ENCODE measurements around the gene SPTBN5.
A peak's percentile ranks its signal among the peaks of the same experiment; 100 is the strongest.

Gene SPTBN5

DNA sequence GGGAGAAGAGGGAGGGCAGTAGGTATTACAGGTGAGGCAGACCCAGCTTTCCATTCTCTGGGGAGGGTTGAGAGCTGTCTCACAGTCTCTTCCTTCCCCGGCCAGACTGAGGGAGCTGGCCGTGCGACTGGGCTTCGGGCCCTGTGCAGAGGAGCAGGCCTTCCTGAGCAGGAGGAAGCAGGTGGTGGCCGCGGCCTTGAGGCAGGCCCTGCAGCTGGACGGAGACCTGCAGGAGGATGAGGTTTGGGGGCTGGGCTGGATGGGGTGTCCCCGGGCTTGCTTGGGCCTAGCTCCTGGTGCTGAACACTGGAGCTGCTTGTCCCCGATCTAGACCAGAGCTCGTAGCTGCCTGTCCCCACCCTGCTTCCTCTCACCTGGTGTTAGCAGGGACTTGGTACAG, 50.3 kb downstream of the SPTBN5 start:
- H4K8ac ChIP-seq (ENCODE audit: low read depth, low read length), result no peak overlapping the region
- H3K18ac ChIP-seq (ENCODE audit: low read length), result no peak overlapping the region
- no peak overlapping the region for H3K4me3 ChIP-seq (ENCODE audit: low read depth, low read length)
- H3K27me3 ChIP-seq (ENCODE audit: insufficient read depth, low read length), result no peaks in the 10 kb centered on the region
- no peaks in the 10 kb centered on the region for H3K79me2 ChIP-seq (ENCODE audit: control insufficient read depth, insufficient read depth, low read length, poor library complexity)
- H2BK120ac ChIP-seq (ENCODE audit: insufficient read depth, low read length, poor library complexity), result no peak overlapping the region
- no peak overlapping the region for H4K12ac ChIP-seq (ENCODE audit: low read depth, low read length)
- no peak for DNase-seq
- H3K79me1 ChIP-seq (ENCODE audit: low read length), result no peaks in the 10 kb centered on the region
- H3K23ac ChIP-seq (ENCODE audit: low read length), result no peak overlapping the region
- WGBS (ENCODE audit: extremely low coverage, insufficient coverage, insufficient read length), result no CpG with 5 or more reads among the region's 10 CpGs
- H3K4ac ChIP-seq (ENCODE audit: low read depth, low read length), result no peak overlapping the region
- H4K91ac ChIP-seq (ENCODE audit: low read depth, low read length), result no peak overlapping the region
- no peak overlapping the region for H2BK12ac ChIP-seq (ENCODE audit: low read length)
- H3K9ac ChIP-seq (ENCODE audit: low read length), result no peak overlapping the region
- H3K9me3 ChIP-seq (ENCODE audit: insufficient read depth, low read depth, low read length), result no peaks in the 10 kb centered on the region
- no peak overlapping the region for H3K14ac ChIP-seq (ENCODE audit: low read length)
- no peak overlapping the region for H3K27ac ChIP-seq (ENCODE audit: low read depth, low read length)
- peaks cover 26 to 27% of the 10 kb centered on the region in 2 experiments for H3K36me3 ChIP-seq (ENCODE audit: control insufficient read depth in 1 of 2, insufficient read depth in 2 of 2, low read length in 2 of 2)
- no peak overlapping the region for H2AK5ac ChIP-seq (ENCODE audit: low read length)
- H2BK5ac ChIP-seq (ENCODE audit: low read depth, low read length, poor library complexity), result no peak overlapping the region
- H3K4me2 ChIP-seq (ENCODE audit: low read length), result no peak overlapping the region
- no peak overlapping the region for H2AFZ ChIP-seq (ENCODE audit: insufficient read depth, low read length, poor library complexity)
- H3K4me1 ChIP-seq (ENCODE audit: control insufficient read depth in 1 of 2, insufficient read depth in 2 of 2, low read length in 2 of 2), result no peaks in the 10 kb centered on the region

DNA sequence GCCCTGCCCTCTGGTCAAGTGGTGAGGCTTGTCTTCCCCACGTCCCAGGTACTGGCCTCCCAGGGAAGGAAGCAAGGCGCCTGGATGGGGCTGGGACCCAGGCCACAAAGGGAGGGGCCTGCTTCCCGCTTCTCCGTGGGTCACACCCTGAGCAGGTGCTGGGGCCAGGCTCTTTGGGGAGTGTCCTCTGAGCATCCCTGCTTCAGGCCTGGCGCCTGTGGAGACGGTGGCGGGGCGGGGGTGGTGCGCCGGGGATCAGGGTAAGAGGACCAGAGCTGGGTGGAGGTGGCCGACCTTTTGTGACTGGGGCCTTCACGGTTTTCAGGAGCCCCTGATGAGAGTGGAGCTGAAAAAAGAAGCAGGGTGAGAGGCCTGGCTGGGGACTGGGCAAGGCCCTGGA, 51.6 kb downstream of the SPTBN5 start:
- Histone ChIP-seq H2BK12ac (ENCODE audit: low read length) (no peak overlapping the region), H3K18ac (ENCODE audit: low read length) (no peak overlapping the region), H4K12ac (ENCODE audit: low read depth, low read length) (no peak overlapping the region), H3K27ac (ENCODE audit: low read depth, low read length) (no peak overlapping the region), H3K36me3 (ENCODE audit: control insufficient read depth in 1 of 2, insufficient read depth in 2 of 2, low read length in 2 of 2) (peaks cover 13 to 18% of the 10 kb centered on the region in 2 experiments), H2AK5ac (ENCODE audit: low read length) (no peak overlapping the region), H3K23ac (ENCODE audit: low read length) (no peak overlapping the region), H3K4me2 (ENCODE audit: low read length) (no peak overlapping the region), H2AFZ (ENCODE audit: insufficient read depth, low read length, poor library complexity) (no peak overlapping the region), H3K14ac (ENCODE audit: low read length) (no peak overlapping the region), H3K79me2 (ENCODE audit: control insufficient read depth, insufficient read depth, low read length, poor library complexity) (no peaks in the 10 kb centered on the region), H3K9me3 (ENCODE audit: insufficient read depth, low read depth, low read length) (no peaks in the 10 kb centered on the region), H2BK120ac (ENCODE audit: insufficient read depth, low read length, poor library complexity) (no peak overlapping the region), H3K9ac (ENCODE audit: low read length) (no peak overlapping the region), H4K8ac (ENCODE audit: low read depth, low read length) (no peak overlapping the region), H3K4me3 (ENCODE audit: low read depth, low read length) (no peak overlapping the region), H3K4me1 (ENCODE audit: control insufficient read depth in 1 of 2, insufficient read depth in 2 of 2, low read length in 2 of 2) (no peaks in the 10 kb centered on the region), H3K79me1 (ENCODE audit: low read length) (no peaks in the 10 kb centered on the region), H2BK5ac (ENCODE audit: low read depth, low read length, poor library complexity) (no peak overlapping the region), H3K27me3 (ENCODE audit: insufficient read depth, low read length) (no peaks in the 10 kb centered on the region), H3K4ac (ENCODE audit: low read depth, low read length) (no peak overlapping the region), H4K91ac (ENCODE audit: low read depth, low read length) (no peak overlapping the region)
- no peak for DNase-seq
- WGBS (ENCODE audit: extremely low coverage, insufficient coverage, insufficient read length), result no CpG with 5 or more reads among the region's 12 CpGs

DNA sequence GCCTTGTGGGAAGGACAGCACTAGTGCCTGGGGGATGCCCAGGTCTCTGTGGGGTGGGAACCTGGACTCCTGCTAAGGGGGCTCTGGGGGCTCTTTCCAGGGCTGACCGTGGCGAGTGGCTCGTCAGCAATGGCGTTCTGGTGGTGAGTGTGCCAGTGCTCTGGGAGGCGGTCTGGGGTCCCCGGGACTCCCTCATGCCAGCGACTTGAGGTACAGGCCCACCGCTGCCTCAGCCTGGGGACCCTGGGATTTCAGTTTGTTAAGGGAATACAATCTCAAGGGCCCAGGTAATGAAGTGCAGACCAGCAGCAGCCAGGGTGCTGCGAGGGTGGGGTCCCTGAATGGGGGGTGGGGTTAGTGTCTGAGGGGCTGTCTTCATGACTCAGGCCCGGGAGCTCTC, 52.7 kb downstream of the SPTBN5 start:
- H2AK5ac ChIP-seq (ENCODE audit: low read length), result no peak overlapping the region
- no peak overlapping the region for H3K14ac ChIP-seq (ENCODE audit: low read length)
- no peak overlapping the region for H4K91ac ChIP-seq (ENCODE audit: low read depth, low read length)
- no peak overlapping the region for H4K8ac ChIP-seq (ENCODE audit: low read depth, low read length)
- H3K9me3 ChIP-seq (ENCODE audit: insufficient read depth, low read depth, low read length), result no peaks in the 10 kb centered on the region
- no peak overlapping the region for H2BK5ac ChIP-seq (ENCODE audit: low read depth, low read length, poor library complexity)
- H3K18ac ChIP-seq (ENCODE audit: low read length), result no peak overlapping the region
- H3K36me3 ChIP-seq (ENCODE audit: control insufficient read depth in 1 of 2, insufficient read depth in 2 of 2, low read length in 2 of 2), result peaks cover 6 to 7% of the 10 kb centered on the region in 2 experiments
- no peak overlapping the region for H3K23ac ChIP-seq (ENCODE audit: low read length)
- no peak overlapping the region for H2BK12ac ChIP-seq (ENCODE audit: low read length)
- H4K12ac ChIP-seq (ENCODE audit: low read depth, low read length), result no peak overlapping the region
- WGBS (ENCODE audit: extremely low coverage, insufficient coverage, insufficient read length), result no CpG with 5 or more reads among the region's 10 CpGs
- H2AFZ ChIP-seq (ENCODE audit: insufficient read depth, low read length, poor library complexity), result no peak overlapping the region
- H3K79me1 ChIP-seq (ENCODE audit: low read length), result no peaks in the 10 kb centered on the region
- no peak overlapping the region for H2BK120ac ChIP-seq (ENCODE audit: insufficient read depth, low read length, poor library complexity)
- no peak for DNase-seq
- no peak overlapping the region for H3K4me2 ChIP-seq (ENCODE audit: low read length)
- no peak overlapping the region for H3K27ac ChIP-seq (ENCODE audit: low read depth, low read length)
- no peak overlapping the region for H3K9ac ChIP-seq (ENCODE audit: low read length)
- H3K27me3 ChIP-seq (ENCODE audit: insufficient read depth, low read length), result no peaks in the 10 kb centered on the region
- no peak overlapping the region for H3K4ac ChIP-seq (ENCODE audit: low read depth, low read length)
- H3K79me2 ChIP-seq (ENCODE audit: control insufficient read depth, insufficient read depth, low read length, poor library complexity), result no peaks in the 10 kb centered on the region
- no peaks in the 10 kb centered on the region for H3K4me1 ChIP-seq (ENCODE audit: control insufficient read depth in 1 of 2, insufficient read depth in 2 of 2, low read length in 2 of 2)
- no peak overlapping the region for H3K4me3 ChIP-seq (ENCODE audit: low read depth, low read length)

DNA sequence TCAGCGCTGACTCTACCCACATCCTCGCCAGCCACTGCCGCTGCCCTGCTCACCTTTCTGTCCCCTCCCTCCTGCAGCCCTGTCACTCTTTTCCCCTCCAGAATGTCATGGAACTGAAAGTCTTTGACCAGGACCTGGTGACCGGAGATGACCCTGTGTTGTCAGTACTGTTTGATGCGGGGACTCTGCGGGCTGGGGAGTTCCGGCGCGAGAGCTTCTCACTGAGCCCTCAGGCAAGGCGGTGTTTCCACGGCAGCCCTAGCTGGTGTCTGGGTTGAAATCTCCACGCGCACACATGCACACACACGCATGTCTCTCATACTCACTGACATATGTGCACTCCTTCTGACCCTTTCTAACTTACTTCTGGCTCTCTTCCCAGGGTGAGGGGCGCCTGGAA, 53.2 kb downstream of the SPTBN5 start:
- H3K18ac ChIP-seq (ENCODE audit: low read length), result no peak overlapping the region

More for the DNA sequence above, 53.2 kb downstream of the SPTBN5 start:
- Histone ChIP-seq H2BK5ac (ENCODE audit: low read depth, low read length, poor library complexity) (no peak overlapping the region), H2BK120ac (ENCODE audit: insufficient read depth, low read length, poor library complexity) (no peak overlapping the region), H3K9ac (ENCODE audit: low read length) (no peak overlapping the region), H4K91ac (ENCODE audit: low read depth, low read length) (no peak overlapping the region), H2BK12ac (ENCODE audit: low read length) (no peak overlapping the region), H3K4ac (ENCODE audit: low read depth, low read length) (no peak overlapping the region), H3K23ac (ENCODE audit: low read length) (no peak overlapping the region), H2AK5ac (ENCODE audit: low read length) (no peak overlapping the region), H2AFZ (ENCODE audit: insufficient read depth, low read length, poor library complexity) (no peak overlapping the region), H3K9me3 (ENCODE audit: insufficient read depth, low read depth, low read length) (no peaks in the 10 kb centered on the region), H4K12ac (ENCODE audit: low read depth, low read length) (no peak overlapping the region), H3K14ac (ENCODE audit: low read length) (no peak overlapping the region), H3K79me2 (ENCODE audit: control insufficient read depth, insufficient read depth, low read length, poor library complexity) (no peaks in the 10 kb centered on the region), H4K8ac (ENCODE audit: low read depth, low read length) (no peak overlapping the region), H3K36me3 (ENCODE audit: control insufficient read depth in 1 of 2, insufficient read depth in 2 of 2, low read length in 2 of 2) (peaks cover 6 to 7% of the 10 kb centered on the region in 2 experiments), H3K27me3 (ENCODE audit: insufficient read depth, low read length) (no peaks in the 10 kb centered on the region), H3K4me2 (ENCODE audit: low read length) (no peak overlapping the region), H3K27ac (ENCODE audit: low read depth, low read length) (no peak overlapping the region), H3K4me1 (ENCODE audit: control insufficient read depth in 1 of 2, insufficient read depth in 2 of 2, low read length in 2 of 2) (no peaks in the 10 kb centered on the region), H3K79me1 (ENCODE audit: low read length) (no peaks in the 10 kb centered on the region), H3K4me3 (ENCODE audit: low read depth, low read length) (no peak overlapping the region)
- no CpG with 5 or more reads among the region's 15 CpGs for WGBS (ENCODE audit: extremely low coverage, insufficient coverage, insufficient read length)
- peak; percentile 30 to 61 for DNase-seq

All from trophoblast cell (in vitro differentiated cells and primary cell).